B cell (primary cell): ENCODE measurements around the gene SERF2. TPM values are rescaled to one million over a fixed set of nuclear protein-coding genes. Genes with fewer than 3 reads are reported as not detected.

ENCODE experiments used
- ATAC-seq: fragments of 200-7000 bp; cut with Tn5 transposase; one replicate; pipeline ENCODE4 v1.10.0; 2021; ENCODE audit warnings: low read depth, mild to moderate bottlenecking, moderate number of reproducible peaks, moderate library complexity
- CTCF ChIA-PET: fragments of 350-600 bp; sonication (Branson Sonifier 250); formaldehyde crosslinking; loops from one replicate; lab custom pipeline; 2021; ENCODE audit warnings: antibody characterized with exemption, inconsistent platforms; lab: Charles Lee
- POLR2A ChIA-PET: fragments of 350-600 bp; sonication (Branson Sonifier 250); formaldehyde crosslinking; loops from one replicate; lab custom pipeline; 2021; ENCODE audit warnings: antibody characterized with exemption; lab: Charles Lee
- DNase-seq: peaks from one replicate; pipeline ENCODE4 v3.0.0; 2013
- H2AFZ ChIP-seq: 2 replicates; pipeline ENCODE4 v1.6.1; 2012; ENCODE audit warnings: mild to moderate bottlenecking, low read depth, low read length; ENCODE audit not compliant: insufficient read depth, poor library complexity, severe bottlenecking
- H3K27ac ChIP-seq, 2 donors: 1 replicate in 1 of 2; 2 replicates in 1 of 2; pipeline ENCODE4 v1.5.1; 2012 to 2013; ENCODE audit warnings: low read length in 2 of 2, mild to moderate bottlenecking in 2 of 2, moderate library complexity in 1 of 2
- H3K27me3 ChIP-seq, 4 experiments: fragments of 200-600 bp in 1 of 4; sonication (generic) in 1 of 4; replicated peaks in 1 of 4; 1 replicate in 2 of 4; 2 replicates in 2 of 4; pipeline versions ENCODE4 v1.6.1 to v1.7.0; 2013 to 2016; ENCODE audit warnings: low read length in 3 of 4, mild to moderate bottlenecking in 2 of 4, mixed read lengths in 1 of 4, moderate library complexity in 1 of 4; ENCODE audit not compliant: insufficient read depth in 4 of 4, control insufficient read depth in 3 of 4; ENCODE audit errors: control extremely low read depth in 1 of 4
- H3K36me3 ChIP-seq, 2 experiments: replicated peaks in 1 of 2; 1 replicate in 1 of 2; 2 replicates in 1 of 2; pipeline versions ENCODE4 v1.6.1 to v1.7.1; 2013; ENCODE audit warnings: low read length in 1 of 2; ENCODE audit not compliant: insufficient read depth in 2 of 2, control insufficient read depth in 1 of 2; ENCODE audit errors: control extremely low read depth in 1 of 2, extremely low read depth in 1 of 2
- H3K4me1 ChIP-seq, 2 donors: fragments of 200-600 bp in 1 of 2; sonication (generic) in 1 of 2; 1 replicate in 1 of 2; 2 replicates in 1 of 2; pipeline versions ENCODE4 v1.5.1 to v1.6.1; 2013 to 2017; ENCODE audit warnings: low read length in 2 of 2; ENCODE audit not compliant: control insufficient read depth in 2 of 2, insufficient read depth in 2 of 2
- H3K4me2 ChIP-seq: replicated peaks from 2 replicates; pipeline ENCODE3; 2012; ENCODE audit warnings: mild to moderate bottlenecking, low read depth, low read length; ENCODE audit not compliant: poor library complexity, severe bottlenecking
- H3K4me3 ChIP-seq, 5 experiments: fragments of 200-600 bp in 1 of 5; sonication (generic) in 1 of 5; 1 replicate in 3 of 5; 2 replicates in 2 of 5; pipeline versions ENCODE4 v1.5.1 to v1.7.0; 2011 to 2016; ENCODE audit warnings: low read length in 4 of 5, mild to moderate bottlenecking in 4 of 5, low read depth in 2 of 5, control low read depth in 1 of 5, moderate library complexity in 1 of 5; ENCODE audit not compliant: insufficient read depth in 1 of 5; ENCODE audit errors: control extremely low read depth in 1 of 5, extremely low read depth in 1 of 5
- H3K79me2 ChIP-seq: fragments of 200-600 bp; sonication (generic); one replicate; pipeline ENCODE4 v1.6.0; 2016; ENCODE audit warnings: low read length; ENCODE audit not compliant: control insufficient read depth, insufficient read depth
- H3K9ac ChIP-seq: fragments of 200-600 bp; sonication (generic); 2 replicates; pipeline ENCODE4 v1.6.1; 2017; ENCODE audit warnings: mild to moderate bottlenecking, low read length, moderate library complexity
- H3K9me3 ChIP-seq, 3 donors: one replicate each; pipeline versions ENCODE4 v1.6.1 to v1.7.1; 2013; ENCODE audit warnings: low read length in 2 of 3; ENCODE audit not compliant: control insufficient read depth in 2 of 3, insufficient read depth in 1 of 3; ENCODE audit errors: control extremely low read depth in 1 of 3
- H4K20me1 ChIP-seq: 2 replicates; pipeline ENCODE4 v1.6.0; 2012; ENCODE audit warnings: mild to moderate bottlenecking, low read length; ENCODE audit not compliant: insufficient read depth, control insufficient read depth, poor library complexity, severe bottlenecking
- H3K27ac Mint-ChIP-seq: one replicate; pipeline ENCODE4 v1.8.0; 2021; ENCODE audit warnings: mixed read lengths
- H3K27me3 Mint-ChIP-seq: one replicate; pipeline ENCODE4 v1.8.0; 2021; ENCODE audit warnings: mixed read lengths
- H3K4me1 Mint-ChIP-seq: one replicate; pipeline ENCODE4 v1.8.0; 2021; ENCODE audit warnings: mixed read lengths
- H3K4me3 Mint-ChIP-seq: one replicate; pipeline ENCODE4 v1.8.0; 2021; ENCODE audit warnings: mixed read lengths
- H3K9me3 Mint-ChIP-seq: one replicate; pipeline ENCODE4 v1.8.0; 2022; ENCODE audit warnings: mixed read lengths; ENCODE audit not compliant: insufficient read depth
- CTCF ChIP-seq: fragments of 200-600 bp; IDR thresholded peaks from one replicate; pipeline ENCODE4 v1.8.0; 2022; ENCODE audit warnings: antibody characterized with exemption, mild to moderate bottlenecking
- EZH2 ChIP-seq: IDR thresholded peaks from 2 replicates; pipeline ENCODE4 v1.6.1; 2012; ENCODE audit warnings: borderline replicate concordance, low read depth, mild to moderate bottlenecking, moderate library complexity, low read length; ENCODE audit not compliant: insufficient read depth, poor library complexity, severe bottlenecking
- WGBS: methylation state at CpG from one replicate; pipeline ENCODE4 v1.1.5; 2013; ENCODE audit warnings: missing lambda C conversion rate; ENCODE audit not compliant: insufficient coverage; 5-methylcytosine and 5-hydroxymethylcytosine counted together
- intact Hi-C: fragments of 100-400 bp; cut with micrococcal nuclease; formaldehyde crosslinking; loops from one replicate; pipeline ENCODE4 v1.10.0; 2022
- polyA plus RNA-seq: library from polyadenylated mRNA; depleted of rRNA; stranded (reverse); fragments of >200 nt; gene quantifications from 2 replicates; pipeline ENCODE4 v1.2.3, GENCODE V29; 2012
- total RNA-seq, 2 donors: library from RNA; stranded (reverse); fragments of 120-200 nt in 1 of 2; gene quantifications; 1 replicate in 1 of 2; 2 replicates in 1 of 2; pipeline versions ENCODE4 v1.2.3 to v1.2.4, GENCODE V29; 2013 to 2022

Gene SERF2
- total and polyA plus RNA-seq, 2 donors (not counting 1 experiment from before 2014, with no cell fraction given) = 455 to 806 TPM

- Histone ChIP-seq H4K20me1 (peaks cover 42% of the 10 kb centered on the region), H3K4me1 (peaks cover 16 to 30% of the 10 kb centered on the region in 2 donors), H3K27ac (peak within 1 kb of the TSS; percentile 73 to 76), H3K79me2 (peaks cover 10% of the 10 kb centered on the region), H3K4me3 (peak within 1 kb of the TSS; percentile 78 to 93 (median 88)), H2AFZ (peak within 1 kb of the TSS; percentile 75), H3K36me3 (peaks cover 8 to 31% of the 10 kb centered on the region in 2 experiments), H3K9ac (peak within 1 kb of the TSS; percentile 78), H3K4me2 (peak within 1 kb of the TSS; percentile 96), H3K9me3 (no peaks in the 10 kb centered on the region), H3K27me3 (no peaks in the 10 kb centered on the region)
- Mint-ChIP-seq H3K27ac (peak within 1 kb of the TSS; percentile 97), H3K9me3 (no peaks in the 10 kb centered on the region), H3K4me1 (peaks cover 42% of the 10 kb centered on the region), H3K27me3 (no peaks in the 10 kb centered on the region), H3K4me3 (peak within 1 kb of the TSS; percentile 96)
- intact Hi-C loops = loop anchor here (1.0 kb wide), 5 partner anchors 7 to 48 kb away; partner anchors contain the start of genes MFAP1 and SERF2
- POLR2A ChIA-PET = interaction anchor here (0.8 to 4.8 kb wide), 13 partner anchors 13 to 266 kb away, joined by 3 to 72 read pairs (median 9); partner anchors contain the start of genes HYPK, MFAP1, PDIA3 and SERF2
- peak; percentile 62 for ATAC-seq
- peak; percentile 89 for DNase-seq
- WGBS = under 1% methylated on average over 38 of the region's 41 CpGs
- CTCF ChIA-PET = interaction anchor here (0.8 to 11.4 kb wide), 14 partner anchors 9 to 66 kb away, joined by 3 to 150 read pairs (median 6); partner anchors contain the start of genes HYPK, MFAP1, SERF2 and SERINC4
- no peak for TF ChIP-seq EZH2
- TF ChIP-seq CTCF = no peak
These were observed 15.3 kb upstream of the SERF2 start, which contains the start of gene ELL3 for GRCh38 chr15:43776718-43777266. ELL3 (minus strand) TSS chr15:43776966; CDS start chr15:43776901, 65 bp downstream.
